ENCODE measurements around the gene NHLRC2. TPM values are rescaled to one million over a fixed set of nuclear protein-coding genes. Genes with fewer than 3 reads are reported as not detected.

The NHLRC2 gene
- total and polyA plus RNA-seq, 2 donors (not counting 3 experiments of a cell fraction or from before 2014, with no cell fraction given) = 5.2 to 28.2 TPM

- intact Hi-C loops (cut with micrococcal nuclease) (loop anchor here (1.0 kb wide), 1 partner anchor 8 kb away; no protein-coding TSS in a partner anchor), dilution Hi-C loops (cut with MboI; ENCODE audit: extremely low pct_ligation_motif_present, low sequenced_read_pairs) (no loop called here)
- no peak for DNase-seq (ENCODE audit: low read depth, low spot score)
- Histone ChIP-seq H3K27me3 (ENCODE audit: control insufficient read depth in 2 of 2, insufficient read depth in 2 of 2, low read length in 2 of 2) (no peaks in the 10 kb centered on the region), H2AFZ (ENCODE audit: low read depth, low read length) (no peak overlapping the region), H3K36me3 (ENCODE audit: control insufficient read depth in 2 of 2, extremely low read depth in 1 of 2, insufficient read depth in 2 of 2, low read length in 2 of 2) (peaks cover 4 to 8% of the 10 kb centered on the region in 2 experiments), H3K9me1 (replicated peaks; ENCODE audit: control insufficient read depth, extremely low read depth, insufficient read depth, low read length) (no peaks in the 10 kb centered on the region), H3K27ac (ENCODE audit: insufficient read depth, low read depth, low read length) (no peak overlapping the region), H3K4me2 (ENCODE audit: insufficient read depth, low read length) (no peak overlapping the region), H3K79me2 (ENCODE audit: control insufficient read depth, insufficient read depth, low read length) (no peaks in the 10 kb centered on the region), H3K4me1 (ENCODE audit: control insufficient read depth, extremely low read depth, insufficient read depth, low read length) (no peaks in the 10 kb centered on the region), H3K9me3 (replicated peaks; ENCODE audit: control insufficient read depth, insufficient read depth, low read length) (no peaks in the 10 kb centered on the region), H4K20me1 (replicated peaks; ENCODE audit: control insufficient read depth, extremely low read depth, insufficient read depth, low read length) (no peaks in the 10 kb centered on the region), H3K9ac (replicated peaks; ENCODE audit: extremely low read depth, insufficient read depth, low read length) (no peak overlapping the region), H3K4me3 (replicated peaks in 1 of 3; ENCODE audit: insufficient read depth in 1 of 3, low read depth in 1 of 3, low read length in 3 of 3) (no peak overlapping the region)
- FAIRE-seq = no peak
- no peak for TF ChIP-seq POLR2AphosphoS5 (IDR thresholded peaks at IDR 0.05; ENCODE audit: insufficient read depth, low read depth, low read length)
- no peak for TF ChIP-seq POLR2A (IDR thresholded peaks at IDR 0.05; ENCODE audit: low read depth, low read length)
- no peak for TF ChIP-seq FOS (IDR thresholded peaks at IDR 0.05; ENCODE audit: borderline replicate concordance, insufficient read depth, low read length)
- TF ChIP-seq EZH2 (IDR thresholded peaks at IDR 0.05; ENCODE audit: borderline replicate concordance, low read depth, low read length, severe bottlenecking) = no peak
- TF ChIP-seq GATA2 (IDR thresholded peaks at IDR 0.05; ENCODE audit: insufficient read depth, insufficient read length, low read depth, low read length) = no peak
- no peak for TF ChIP-seq JUN (IDR thresholded peaks at IDR 0.05; ENCODE audit: borderline replicate concordance, insufficient read depth, insufficient read length, low read depth)
- TF ChIP-seq MYC (IDR thresholded peaks at IDR 0.05; ENCODE audit: low read depth, low read length) = no peak
- TF ChIP-seq, protein P1, sequence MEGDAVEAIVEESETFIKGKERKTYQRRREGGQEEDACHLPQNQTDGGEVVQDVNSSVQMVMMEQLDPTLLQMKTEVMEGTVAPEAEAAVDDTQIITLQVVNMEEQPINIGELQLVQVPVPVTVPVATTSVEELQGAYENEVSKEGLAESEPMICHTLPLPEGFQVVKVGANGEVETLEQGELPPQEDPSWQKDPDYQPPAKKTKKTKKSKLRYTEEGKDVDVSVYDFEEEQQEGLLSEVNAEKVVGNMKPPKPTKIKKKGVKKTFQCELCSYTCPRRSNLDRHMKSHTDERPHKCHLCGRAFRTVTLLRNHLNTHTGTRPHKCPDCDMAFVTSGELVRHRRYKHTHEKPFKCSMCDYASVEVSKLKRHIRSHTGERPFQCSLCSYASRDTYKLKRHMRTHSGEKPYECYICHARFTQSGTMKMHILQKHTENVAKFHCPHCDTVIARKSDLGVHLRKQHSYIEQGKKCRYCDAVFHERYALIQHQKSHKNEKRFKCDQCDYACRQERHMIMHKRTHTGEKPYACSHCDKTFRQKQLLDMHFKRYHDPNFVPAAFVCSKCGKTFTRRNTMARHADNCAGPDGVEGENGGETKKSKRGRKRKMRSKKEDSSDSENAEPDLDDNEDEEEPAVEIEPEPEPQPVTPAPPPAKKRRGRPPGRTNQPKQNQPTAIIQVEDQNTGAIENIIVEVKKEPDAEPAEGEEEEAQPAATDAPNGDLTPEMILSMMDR (IDR thresholded peaks at IDR 0.05; ENCODE audit: extremely low read depth in 1 of 2, insufficient read depth in 1 of 2, low read depth in 1 of 2, low read length in 2 of 2) = no peak
- no peak for TF ChIP-seq MAX (IDR thresholded peaks at IDR 0.05; ENCODE audit: insufficient read depth, insufficient read length)
- ChIA-PET CTCF (interaction anchor here (1.1 to 1.4 kb wide), 2 partner anchors 15 to 22 kb away, joined by 4 read pairs; no protein-coding TSS in a partner anchor), POLR2A (no interaction called here)
- BruUV-seq (replicated peaks) = no TSS peak
Measured at GRCh38 chr10:113908236-113908635, 53.8 kb downstream of the NHLRC2 start.

Measured in endothelial cell of umbilical vein (primary cell).